NCI-H2196 (cell line): ENCODE measurements around the gene C1R.

Source experiments
- DNase-seq: peaks from one replicate; lab custom pipeline; 2025; ENCODE audit not compliant: unreplicated experiment; lab: John Stamatoyannopoulos, UW

Gene C1R

DNA sequence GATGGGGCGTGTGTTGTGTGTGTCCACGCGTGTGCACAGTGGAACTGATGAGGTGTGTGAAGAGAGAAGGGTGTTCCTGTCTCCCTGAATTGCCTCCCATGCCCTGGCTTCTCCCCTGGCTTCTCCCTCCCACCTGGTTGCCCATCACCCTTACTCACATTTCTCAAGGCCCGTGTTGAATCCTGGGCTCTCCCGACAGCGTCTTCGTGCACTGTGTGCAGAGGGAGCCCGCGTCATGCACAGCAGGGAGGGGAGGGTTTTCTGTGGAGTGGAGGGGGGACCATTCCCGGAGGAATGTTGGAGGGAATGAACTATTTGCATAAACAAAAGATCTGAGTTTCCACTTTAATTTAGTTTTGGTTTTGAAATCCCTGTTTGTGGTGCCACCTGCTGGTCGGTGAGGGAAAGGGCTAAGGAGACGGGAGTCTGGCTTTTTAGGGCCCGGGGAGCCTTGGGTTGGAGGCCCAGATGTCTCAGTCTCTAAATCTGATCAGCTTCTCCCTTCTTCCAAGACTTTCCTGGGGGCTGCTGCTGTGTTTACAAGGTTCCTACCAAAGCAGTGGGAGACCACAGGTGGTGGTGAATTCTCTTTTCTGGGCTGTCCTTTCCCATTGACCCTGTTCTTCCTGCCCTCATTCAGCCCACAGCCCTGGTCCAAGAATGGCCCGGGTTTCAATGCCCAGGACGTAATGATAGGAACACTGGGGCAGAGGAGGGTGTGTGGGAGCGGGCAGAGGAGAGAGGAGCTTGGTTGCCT, at the start of gene C1R:
Gene C1R (minus strand): TSS at position 217 of the 757 bp plus-strand sequence. CDS start 57 bp downstream, at position 160.
- DNase-seq, result peak; percentile 21

DNA sequence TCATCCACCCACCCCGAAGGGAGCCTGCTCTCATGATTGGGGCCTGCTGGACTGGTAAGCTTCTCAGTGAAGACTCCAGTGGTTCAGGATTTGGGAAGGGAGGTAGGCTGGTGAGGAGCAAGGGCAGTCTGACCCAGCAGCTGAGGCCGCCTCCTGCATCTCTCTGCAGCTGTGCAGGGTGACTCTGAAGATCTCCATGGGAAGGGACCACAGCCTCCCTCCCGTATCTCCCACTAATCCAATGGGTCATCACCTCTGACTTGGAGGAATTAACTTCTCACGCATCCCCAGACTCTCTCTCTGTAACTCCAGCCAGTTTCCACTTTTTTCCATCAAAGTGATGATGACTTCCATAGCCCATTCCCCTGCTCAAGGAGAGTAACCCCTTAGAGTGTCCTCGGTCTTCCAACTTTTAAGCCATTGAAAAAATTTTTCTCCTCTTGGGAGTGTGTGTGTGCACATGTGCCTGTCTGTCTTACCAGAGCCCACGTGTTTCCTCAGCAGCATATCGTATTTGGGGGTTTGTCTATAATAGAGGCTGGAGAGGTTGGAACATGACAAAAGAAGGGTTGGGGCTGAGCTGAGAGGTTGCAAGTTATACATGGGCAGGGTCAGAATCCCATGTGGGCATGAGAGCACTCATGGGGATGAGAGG, 49.2 kb upstream of the C1R start:
- DNase-seq, result no peak

DNA sequence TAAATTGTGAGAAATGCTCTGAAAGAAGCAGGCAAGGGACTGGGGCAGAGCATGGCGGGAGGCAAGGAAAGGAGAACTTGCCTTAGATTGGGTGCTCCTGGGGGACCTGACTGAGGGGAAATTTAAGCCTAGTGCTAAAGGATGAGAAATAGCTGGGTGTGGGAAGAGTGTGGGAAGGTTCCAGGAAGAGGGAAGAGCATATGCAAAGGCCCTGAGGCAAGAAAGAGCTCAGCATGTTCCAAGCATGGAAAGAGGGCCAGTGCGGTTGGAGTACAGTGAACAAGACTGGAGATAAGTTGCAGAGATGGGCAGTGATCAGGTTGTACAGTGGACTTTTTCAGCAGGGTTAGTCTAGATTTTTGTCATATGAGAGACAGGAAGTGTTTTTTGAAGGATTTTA, 47.0 kb upstream of the C1R start:
- no peak for DNase-seq

DNA sequence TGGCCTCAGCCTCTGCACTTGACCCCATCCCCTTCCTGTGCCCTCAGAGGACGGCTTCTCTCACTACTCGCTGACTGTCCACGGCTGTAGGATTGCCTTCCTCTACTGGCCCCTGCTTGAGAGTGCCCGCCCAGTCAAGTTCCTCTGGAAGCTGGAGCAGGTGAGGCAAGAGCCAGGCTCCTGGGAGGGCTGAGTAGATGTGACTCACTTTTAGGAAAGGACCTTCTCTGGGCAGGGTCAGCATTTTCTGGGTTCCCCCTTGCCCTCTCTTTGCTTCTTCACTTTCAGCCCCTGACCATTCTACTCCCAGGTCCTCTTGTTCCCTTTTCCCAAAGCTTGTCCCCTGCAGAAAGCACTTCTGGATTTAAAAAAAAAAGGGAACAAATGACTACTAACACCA, 45.7 kb upstream of the C1R start:
- DNase-seq, result no peak

DNA sequence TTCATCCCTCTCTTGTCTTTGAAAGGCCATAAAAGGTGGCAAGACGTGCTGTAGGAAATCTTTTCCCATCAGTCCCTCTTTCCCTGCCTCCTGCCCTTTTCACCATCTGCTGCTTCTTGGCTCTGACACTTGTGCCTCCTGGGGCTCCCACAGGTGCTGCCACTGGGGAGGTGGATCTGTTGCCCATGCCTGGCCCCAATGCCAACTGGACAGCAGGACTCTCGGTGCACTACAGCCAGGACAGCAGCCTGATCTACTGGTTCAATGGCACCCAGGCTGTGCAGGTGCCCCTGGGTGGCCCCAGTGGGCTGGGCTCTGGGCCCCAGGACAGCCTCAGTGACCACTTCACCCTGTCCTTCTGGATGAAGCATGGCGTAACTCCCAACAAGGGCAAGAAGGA, 44.4 kb upstream of the C1R start:
- DNase-seq, result no peak

DNA sequence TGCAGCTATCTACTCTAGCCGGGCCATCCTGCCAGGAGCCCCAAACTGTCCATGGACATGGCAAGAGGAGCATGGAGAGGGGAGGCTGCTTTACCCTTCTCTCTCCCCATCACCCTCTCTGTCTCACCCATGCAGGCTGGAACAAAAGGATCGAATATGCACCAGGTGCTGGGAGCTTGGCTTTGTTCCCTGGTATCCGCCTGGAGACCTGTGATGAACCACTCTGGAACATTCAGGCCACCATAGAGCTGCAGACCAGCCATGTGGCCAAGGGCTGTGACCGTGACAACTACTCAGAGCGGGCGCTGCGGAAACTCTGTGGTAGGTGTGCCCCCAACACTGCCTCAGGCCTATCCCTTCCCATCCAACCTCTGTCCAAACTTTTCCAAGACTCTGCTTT, 43.8 kb upstream of the C1R start:
- DNase-seq, result no peak

DNA sequence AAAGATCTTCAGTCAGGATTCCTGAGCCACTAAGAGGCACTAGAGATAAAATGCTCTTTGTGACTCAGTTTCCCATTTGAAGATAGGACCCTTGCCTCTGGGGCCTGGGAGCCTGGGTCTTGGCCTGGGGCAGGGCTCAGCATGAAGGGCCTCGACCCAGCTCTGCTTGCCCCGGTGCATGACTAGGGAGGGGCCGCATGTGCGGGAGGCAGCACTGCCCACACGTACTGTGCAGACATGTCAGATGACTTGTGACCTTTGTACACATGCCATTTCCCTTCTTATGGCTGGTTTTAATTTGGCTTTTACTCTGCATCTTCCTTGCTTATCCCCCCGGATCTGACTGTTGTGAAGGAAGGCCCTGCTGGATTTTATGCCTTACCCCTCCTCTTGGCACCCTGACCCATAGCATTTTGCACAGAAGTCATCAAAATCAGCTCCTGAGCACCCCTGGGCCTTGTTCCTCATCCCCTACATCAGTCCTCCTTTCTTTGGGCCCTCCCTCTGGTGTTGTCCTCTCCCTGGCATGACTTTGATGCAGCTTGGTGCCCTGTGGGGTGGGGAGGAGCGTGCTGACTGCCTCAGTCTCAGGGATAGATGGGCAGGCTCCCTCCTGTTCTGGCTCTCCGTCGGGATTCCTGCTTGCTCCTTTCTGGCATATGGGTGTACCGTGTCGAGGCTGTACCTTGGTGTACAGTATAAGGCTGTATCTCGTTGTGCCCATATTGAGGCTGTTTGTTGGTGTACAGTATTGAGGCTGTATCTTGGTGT, 42.3 kb upstream of the C1R start:
- no peak for DNase-seq

DNA sequence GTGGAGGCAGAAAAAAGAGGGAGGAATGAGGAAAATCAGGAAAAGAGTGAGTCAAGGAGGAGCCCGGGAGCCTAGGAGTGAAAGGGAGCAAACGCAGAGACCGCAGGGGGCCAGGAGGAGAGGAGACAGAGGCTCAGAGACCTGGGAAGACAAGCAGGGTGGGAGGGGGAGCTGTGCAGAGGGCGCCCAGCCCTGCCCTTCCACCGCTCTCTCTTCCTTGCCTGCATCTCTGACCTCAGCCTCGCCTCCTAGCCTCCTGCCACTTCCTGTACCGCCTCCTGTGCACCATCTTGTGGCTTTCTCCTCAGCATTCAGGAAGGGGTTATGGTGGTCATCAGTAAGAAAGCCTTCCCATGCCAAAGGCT, 39.2 kb upstream of the C1R start:
- DNase-seq, result no peak

DNA sequence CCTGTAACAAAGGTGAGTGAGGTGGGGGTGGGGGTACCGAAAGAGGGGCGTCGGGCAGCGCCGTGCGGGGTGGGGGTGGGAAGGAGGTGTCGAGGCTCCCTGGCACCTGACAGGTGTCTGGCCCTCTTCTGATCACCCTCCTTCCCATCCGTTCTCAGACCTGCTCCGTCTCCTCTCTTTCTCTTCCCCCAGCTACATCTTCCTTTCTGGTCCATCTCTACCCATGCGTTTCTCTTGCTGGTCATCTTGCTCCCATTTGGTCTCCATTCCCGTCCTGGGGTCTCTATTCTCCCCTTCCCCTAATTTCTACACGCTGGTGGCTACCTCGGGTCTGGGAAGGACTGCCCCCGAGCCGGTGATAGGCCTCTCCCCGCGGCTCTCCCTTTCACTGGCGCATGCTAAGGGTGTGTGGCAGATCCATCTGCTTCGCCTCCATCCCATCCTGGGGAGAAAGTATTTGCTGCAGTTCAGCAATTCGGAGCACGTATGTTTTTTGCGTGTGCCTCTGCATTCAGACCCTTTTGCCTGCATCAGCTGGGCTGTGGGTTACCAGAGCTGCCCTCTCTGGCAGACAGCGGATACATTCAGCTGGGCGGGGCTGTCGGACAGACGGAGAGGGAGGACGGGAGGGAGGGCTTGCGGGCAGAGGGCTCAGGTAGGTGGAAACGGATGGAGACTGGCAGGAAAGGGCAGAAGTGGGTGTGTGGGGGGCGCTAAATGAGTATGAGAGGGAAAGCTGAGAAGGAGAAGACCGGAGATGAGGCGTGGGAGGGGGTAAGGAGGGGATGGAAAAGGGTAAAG, 38.7 kb upstream of the C1R start:
- peak; percentile 23 for DNase-seq

DNA sequence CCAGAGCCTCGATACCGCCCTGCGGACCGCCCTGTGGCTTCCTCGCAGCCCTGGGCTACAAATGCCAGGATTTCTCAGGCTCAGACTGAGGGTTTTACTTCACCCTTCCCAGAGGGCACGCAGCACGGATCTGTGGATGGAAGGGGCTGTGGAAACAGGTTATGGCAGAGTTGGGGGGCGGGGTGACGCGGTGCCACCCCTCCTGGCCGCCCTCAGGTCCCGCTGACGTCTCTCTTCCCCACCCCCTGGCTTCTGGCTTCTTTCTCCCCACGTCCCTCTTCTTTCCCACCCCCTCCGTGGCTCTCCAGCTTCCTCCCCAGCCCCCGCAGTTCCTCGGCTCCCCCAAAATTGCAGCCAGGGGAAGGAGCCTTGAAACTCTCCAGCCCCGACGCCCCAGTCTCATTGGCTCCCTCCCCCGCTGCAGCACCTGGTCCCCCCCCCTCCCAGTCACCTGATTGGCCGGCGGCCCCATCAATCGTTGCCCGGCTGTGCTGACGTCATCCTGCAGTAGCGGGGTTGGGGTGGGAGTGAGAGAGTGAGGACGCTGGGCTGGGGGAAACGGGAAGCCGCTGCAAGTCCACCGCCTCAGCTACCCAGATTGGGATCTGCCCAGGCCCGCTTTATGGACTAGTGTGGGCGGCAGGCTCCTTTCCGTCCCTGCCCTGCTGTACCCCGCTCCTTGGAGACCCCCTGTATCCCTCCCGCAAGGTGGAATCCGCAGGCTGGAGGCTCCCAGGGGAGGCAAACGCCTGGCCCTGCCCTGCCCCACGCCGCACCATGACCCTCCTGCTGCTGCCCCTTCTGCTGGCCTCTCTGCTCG, 37.8 kb upstream of the C1R start, which contains the start of gene CLSTN3:
Gene CLSTN3 (plus strand): TSS at position 500 of the 820 bp plus-strand sequence. CDS start 278 bp downstream, at position 778.
- DNase-seq, result peak; percentile 53

DNA sequence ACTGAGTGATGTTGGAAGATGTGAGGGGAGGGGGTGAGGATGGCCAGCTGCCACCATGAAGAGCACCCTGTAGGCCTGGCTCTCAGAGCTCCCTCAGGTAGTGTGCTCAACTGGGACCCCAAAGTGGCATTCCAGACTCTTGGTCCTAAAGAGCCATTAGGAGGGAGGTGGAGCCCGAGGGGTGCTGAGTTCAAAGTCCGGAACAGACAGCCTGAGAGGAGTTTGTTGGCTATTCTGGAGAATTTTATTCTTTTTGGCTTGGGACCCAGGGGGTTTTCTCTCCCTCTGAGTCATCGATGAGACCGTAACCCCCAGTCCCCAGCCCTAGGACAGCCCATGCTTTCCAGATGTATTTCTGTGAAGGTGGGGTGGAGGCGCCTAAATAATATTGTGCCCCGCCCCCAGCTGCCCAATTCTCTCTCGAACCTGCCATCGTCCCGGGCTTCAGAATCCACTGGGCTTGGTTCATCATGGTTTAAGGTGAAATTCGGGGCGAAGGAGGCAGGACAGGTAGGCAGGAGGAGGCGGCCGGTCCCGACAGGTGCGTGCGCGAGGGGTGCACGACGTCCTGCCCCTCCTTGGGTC, 37.1 kb upstream of the C1R start:
- no peak for DNase-seq

DNA sequence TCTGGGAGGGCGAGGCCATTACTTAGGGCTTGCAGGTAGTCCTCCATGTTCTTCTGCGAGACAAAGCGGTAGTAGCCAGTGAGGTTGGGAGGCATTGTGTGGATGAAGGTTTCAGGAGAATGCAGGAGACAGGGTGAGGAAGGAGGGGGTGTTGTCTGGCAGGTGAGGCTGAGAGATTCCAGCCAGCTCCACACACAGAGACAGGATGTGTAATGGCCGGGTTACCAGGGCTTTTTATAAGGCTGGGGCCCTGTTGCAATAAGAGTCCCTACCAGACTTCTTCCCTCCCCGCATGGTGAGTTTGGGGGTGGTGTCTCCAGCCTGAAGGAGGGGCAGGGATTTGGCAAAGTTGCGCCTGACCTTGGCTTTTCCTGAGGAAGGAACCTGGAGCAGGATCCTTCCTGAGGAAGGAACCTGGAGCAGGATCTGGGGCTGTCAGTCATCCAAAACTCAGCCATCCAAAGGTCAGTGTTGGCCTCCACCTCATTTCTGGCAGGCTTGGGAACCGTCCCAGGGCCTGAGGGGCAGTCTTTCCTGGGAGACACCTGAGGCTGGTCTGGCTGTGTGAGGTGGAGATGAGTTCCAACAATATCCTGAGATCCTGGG, 36.5 kb upstream of the C1R start, which contains the start of gene RBP5:
Gene RBP5 (minus strand): TSS at position 209 of the 606 bp plus-strand sequence. CDS start 114 bp downstream, at position 95.
- DNase-seq, result no peak

DNA sequence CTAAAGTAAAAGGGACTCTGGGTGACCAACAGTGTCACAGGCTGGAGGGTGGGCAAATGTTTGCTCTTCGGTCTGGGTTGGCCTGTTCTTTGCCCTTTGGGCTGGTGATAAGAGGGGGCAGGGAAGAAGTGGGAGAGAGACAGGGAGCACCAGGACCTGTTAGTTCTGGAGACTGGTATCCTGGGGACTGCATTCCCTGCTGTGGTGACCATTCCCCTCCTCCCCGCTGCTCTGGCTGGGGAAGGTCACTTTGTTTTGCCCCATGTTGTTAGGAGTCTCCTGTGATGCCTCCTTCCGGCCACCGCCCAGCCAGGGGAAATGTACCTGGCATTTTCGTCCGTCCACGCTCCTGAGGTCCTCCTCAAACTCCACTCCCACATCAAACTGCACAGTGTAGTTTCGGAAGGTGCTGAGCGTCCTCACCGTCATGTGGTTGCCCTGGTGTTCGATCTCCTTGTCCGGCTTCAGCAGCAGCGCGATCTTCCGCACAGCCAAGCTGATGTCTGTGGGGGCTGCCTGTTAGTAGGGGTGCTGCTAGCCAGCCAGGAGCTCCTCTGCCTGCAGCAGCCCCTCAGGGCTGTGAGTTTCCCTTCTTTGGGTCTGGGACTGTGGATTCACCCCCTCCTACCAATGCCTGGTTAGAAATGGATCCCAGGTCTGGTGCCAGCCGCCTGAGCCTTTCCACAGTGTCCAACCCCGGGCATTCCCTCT, 35.8 kb upstream of the C1R start:
- no peak for DNase-seq

DNA sequence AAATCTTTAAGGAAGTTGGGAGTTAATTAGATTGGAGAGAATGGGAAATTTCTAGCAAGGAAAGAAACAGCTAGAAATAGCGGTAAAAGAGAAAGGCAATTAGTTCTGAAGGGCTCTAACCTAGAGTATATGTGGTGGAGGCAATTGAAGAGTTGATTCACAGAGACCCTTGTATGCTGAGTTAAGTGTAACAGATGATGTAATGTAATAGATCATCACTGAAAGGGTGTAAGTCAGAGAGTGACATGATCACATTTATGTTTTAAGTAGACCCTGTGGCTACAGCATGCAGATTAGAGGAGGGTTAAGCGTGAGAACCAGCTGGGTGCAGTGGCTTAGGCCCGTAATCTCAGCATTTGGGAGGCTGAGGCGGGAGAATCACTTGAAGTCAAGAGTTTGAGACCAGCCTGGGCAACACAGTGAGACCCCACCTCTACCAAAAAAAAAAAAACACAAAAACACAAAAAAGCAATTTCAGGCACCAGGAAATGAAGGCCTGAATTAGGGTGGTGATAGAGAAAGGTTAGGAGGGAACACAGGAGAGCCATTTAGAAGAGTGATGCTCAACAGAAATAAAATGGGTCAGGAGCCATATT, 33.5 kb upstream of the C1R start:
- no peak for DNase-seq

DNA sequence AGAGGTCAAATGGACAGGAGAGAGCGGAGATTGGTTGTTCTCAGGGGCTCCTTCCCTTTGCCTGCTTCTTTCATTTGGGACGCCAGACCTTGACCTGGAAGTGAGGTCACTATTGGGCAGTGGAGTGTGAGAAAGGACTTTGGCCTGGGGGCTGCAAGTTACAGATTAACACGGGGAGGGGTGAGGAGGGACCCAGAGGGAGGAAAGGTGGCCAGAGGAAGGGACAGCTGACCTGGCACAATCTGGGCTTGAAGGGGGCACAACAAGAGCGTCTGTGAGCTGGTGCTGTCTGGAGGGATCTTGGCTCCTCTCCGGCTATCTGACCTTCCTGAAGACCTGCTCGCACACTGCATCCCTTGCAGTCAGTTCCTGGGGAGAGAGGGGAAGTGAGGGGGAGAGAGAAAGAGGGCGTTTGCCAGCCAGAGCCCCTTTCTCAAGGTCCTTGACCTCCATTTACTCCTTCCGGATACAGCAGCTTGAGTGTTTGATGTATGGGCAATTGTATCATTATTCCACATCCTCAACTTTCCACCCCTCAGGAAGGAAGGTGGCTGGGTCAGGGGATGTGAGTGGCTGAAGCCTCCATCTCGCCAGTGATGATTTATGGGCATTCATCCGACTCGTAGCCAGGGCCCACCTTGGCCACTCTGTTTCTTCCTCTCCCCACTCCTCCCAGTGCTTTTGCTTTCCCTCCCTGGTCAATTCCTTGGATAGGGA, 31.7 kb upstream of the C1R start:
- DNase-seq, result no peak

DNA sequence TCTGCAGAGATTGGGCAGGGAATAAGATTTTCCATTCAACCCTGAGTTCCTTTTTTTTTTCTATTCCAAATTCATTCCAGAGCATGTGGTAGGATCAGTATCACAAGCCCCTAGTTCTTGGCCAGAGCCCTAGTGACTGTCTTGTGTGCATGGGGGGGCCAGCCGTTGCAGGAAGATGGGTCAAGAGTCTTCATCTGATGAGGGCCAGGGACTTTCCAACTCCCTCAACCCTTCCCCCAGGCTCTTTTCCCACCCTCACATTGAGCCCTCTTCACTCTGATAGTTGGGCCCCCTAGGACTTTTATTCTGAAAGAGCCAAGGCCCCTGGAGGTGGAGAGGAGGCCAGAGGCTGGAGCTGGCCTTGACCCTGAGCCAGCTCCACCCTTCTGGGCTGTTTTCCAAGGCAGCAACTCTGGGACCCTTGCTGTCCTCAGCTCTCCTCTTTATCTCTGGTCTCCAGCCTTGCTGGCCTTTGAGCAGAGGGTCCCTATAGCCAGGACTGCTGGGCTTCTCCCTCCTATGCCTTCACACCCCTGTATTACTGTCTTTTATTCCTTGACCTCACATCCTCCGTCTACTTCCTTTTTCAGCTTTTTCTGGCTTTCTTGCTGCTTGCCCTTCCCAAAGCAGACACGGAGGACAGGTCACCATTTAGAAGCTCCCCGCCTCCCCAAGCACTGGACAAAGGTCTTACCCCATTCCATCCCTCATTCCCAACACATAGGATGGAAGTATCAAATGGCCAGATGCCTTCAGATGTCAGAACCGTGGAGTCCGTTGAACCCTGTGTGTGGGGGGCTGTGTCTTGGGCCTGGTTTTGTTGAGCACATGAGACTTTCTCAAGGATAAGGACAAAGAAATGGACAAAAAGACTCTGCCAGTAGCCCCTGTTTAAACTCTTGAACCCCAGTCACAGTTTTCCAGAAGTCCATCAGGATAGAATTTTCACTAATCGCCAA, 30.8 kb upstream of the C1R start:
- no peak for DNase-seq

DNA sequence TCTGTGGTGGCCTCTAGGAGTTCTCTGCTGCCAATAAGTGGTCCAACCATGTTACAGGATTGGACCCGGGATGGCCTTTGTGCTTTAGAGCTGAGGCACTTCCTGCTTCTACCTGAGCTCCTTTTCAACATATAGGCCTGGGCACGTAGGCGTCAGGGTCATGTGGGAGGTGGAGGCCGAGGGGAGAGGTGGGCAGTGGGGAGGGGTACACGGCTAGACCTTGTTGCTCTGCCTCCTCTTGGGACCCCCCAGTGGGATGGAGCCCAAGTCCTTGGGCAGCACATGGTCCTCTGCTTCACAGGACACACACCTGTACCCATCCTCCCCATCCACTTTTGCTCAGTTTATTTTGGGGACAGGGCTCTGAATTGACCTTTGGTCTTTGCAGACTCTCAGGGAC, 29.1 kb upstream of the C1R start:
- no peak for DNase-seq
